ENCODE results near the gene ROBO1.

DNA sequence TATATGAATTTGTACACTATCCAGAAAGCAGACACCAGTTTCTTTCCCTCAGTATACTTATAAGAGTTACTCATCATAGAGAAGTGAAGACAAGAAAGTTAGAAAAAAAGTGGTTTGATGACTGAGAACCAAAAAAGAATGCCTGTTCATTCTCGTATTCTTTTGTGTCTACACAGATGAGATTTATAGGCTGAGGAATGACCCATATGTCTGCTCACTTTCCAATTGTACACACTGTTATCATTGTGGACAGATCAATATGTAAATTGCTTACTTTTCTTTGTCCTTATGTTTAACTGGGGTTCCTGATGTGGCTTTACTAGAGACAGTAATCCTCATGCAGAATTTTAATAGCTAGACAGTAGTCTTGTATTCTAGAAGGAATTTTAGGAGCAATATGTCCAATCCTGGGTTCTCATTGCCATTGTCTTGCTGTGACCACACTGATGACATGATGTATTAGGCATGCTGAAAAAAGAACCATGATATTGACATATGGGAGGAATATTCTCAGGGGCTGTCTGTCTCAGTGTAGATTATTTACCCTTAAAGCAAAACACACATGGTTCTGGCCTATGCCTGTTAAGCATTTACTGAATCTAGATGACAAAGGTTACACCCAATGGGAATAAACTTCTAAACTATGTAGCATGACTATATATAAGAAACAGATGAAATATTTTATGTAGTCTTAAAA lies 669.7 kb downstream of the ROBO1 start:
- TF ChIP-seq, protein P1, sequence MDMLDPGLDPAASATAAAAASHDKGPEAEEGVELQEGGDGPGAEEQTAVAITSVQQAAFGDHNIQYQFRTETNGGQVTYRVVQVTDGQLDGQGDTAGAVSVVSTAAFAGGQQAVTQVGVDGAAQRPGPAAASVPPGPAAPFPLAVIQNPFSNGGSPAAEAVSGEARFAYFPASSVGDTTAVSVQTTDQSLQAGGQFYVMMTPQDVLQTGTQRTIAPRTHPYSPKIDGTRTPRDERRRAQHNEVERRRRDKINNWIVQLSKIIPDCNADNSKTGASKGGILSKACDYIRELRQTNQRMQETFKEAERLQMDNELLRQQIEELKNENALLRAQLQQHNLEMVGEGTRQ (IDR thresholded peaks at IDR 0.05; ENCODE audit: low read depth, low read length): no peak
- TF ChIP-seq, protein P1 (CRISPR knock-in tag; IDR thresholded peaks at IDR 0.05; ENCODE audit: borderline replicate concordance): no peak
- TF ChIP-seq ZNF280B (CRISPR knock-in tag; IDR thresholded peaks at IDR 0.05; ENCODE audit: borderline replicate concordance) (no peak), HOXA7 (CRISPR knock-in tag; IDR thresholded peaks at IDR 0.05) (no peak), ZNF496 (CRISPR knock-in tag; IDR thresholded peaks at IDR 0.05; ENCODE audit: insufficient replicate concordance) (no peak), CTCF (CRISPR knock-in tag; IDR thresholded peaks at IDR 0.05) (no peak)
